HepG2 (cell line): Measurements from ENCODE around the gene RTKN2. TPM values are rescaled to one million over a fixed set of nuclear protein-coding genes. Genes with fewer than 3 reads are reported as not detected.

Experiments
- AGO1 ChIP-seq: fragments of 200-400 bp; formaldehyde crosslinking; IDR thresholded peaks from 2 replicates; pipeline ENCODE4 v1.6.1; 2017; ENCODE audit warnings: mild to moderate bottlenecking, low read depth, low read length, moderate library complexity; ENCODE audit not compliant: poor library complexity, severe bottlenecking
- BCL6 ChIP-seq: IDR thresholded peaks from 2 replicates; pipeline ENCODE4 v1.6.1; 2016; ENCODE audit warnings: missing genetic modification reagents, missing compliant biosample characterization
- CTCF ChIP-seq: sonication (generic); formaldehyde crosslinking; IDR thresholded peaks from 2 replicates; pipeline ENCODE4 v1.5.0; 2020; ENCODE audit warnings: mild to moderate bottlenecking, missing genetic modification reagents, moderate library complexity
- GMEB2 ChIP-seq: IDR thresholded peaks from 2 replicates; pipeline ENCODE4 v1.6.1; 2016; ENCODE audit warnings: missing biosample characterization, missing genetic modification reagents, low read depth
- IRF1 ChIP-seq: sonication (generic); formaldehyde crosslinking; IDR thresholded peaks from 2 replicates; pipeline ENCODE4 v1.4.0; 2020; ENCODE audit warnings: low read depth, mild to moderate bottlenecking, missing genetic modification reagents
- JUND ChIP-seq: sonication (generic); formaldehyde crosslinking; IDR thresholded peaks from 2 replicates; pipeline ENCODE4 v1.8.0; 2022; ENCODE audit warnings: mild to moderate bottlenecking, missing genetic modification reagents
- KAT2B ChIP-seq: fragments of 150-350 bp; IDR thresholded peaks from 2 replicates; pipeline ENCODE4 v1.6.1; 2014; ENCODE audit warnings: low read depth, low read length, borderline replicate concordance
- MXD3 ChIP-seq: IDR thresholded peaks from 2 replicates; pipeline ENCODE4 v1.6.1; 2016; ENCODE audit warnings: mild to moderate bottlenecking, missing biosample characterization, missing genetic modification reagents
- ONECUT2 ChIP-seq: sonication (generic); formaldehyde crosslinking; IDR thresholded peaks from 2 replicates; pipeline ENCODE4 v1.4.0; 2020; ENCODE audit warnings: missing genetic modification reagents
- RAD51 ChIP-seq: fragments of 450-650 bp; IDR thresholded peaks from 2 replicates; pipeline ENCODE4 v1.6.1; 2016; ENCODE audit warnings: borderline replicate concordance
- SETDB1 ChIP-seq: sonication (generic); formaldehyde crosslinking; IDR thresholded peaks from 2 replicates; pipeline ENCODE4 v1.5.1; 2020; ENCODE audit warnings: missing genetic modification reagents, mild to moderate bottlenecking, borderline replicate concordance
- SMARCC2 ChIP-seq: fragments of 450-650 bp; IDR thresholded peaks from 2 replicates; pipeline ENCODE4 v1.6.1; 2017; ENCODE audit warnings: antibody characterized with exemption, mild to moderate bottlenecking
- UBTF ChIP-seq: sonication (generic); formaldehyde crosslinking; IDR thresholded peaks from 2 replicates; pipeline ENCODE4 v1.4.0; 2020; ENCODE audit warnings: mild to moderate bottlenecking, missing genetic modification reagents
- XRCC5 ChIP-seq: fragments of 200-400 bp; formaldehyde crosslinking; optimal IDR thresholded peaks from 2 replicates; pipeline ENCODE3; 2017; ENCODE audit warnings: mild to moderate bottlenecking, low read length
- ZNF335 ChIP-seq: sonication (generic); formaldehyde crosslinking; IDR thresholded peaks from 2 replicates; pipeline ENCODE4 v1.4.0; 2020; ENCODE audit warnings: missing genetic modification reagents
- ZNF44 ChIP-seq: sonication (generic); formaldehyde crosslinking; IDR thresholded peaks from 2 replicates; pipeline ENCODE4 v1.5.1; 2020; ENCODE audit warnings: mild to moderate bottlenecking, missing genetic modification reagents
- ZNF550 ChIP-seq: sonication (generic); formaldehyde crosslinking; IDR thresholded peaks from 2 replicates; pipeline ENCODE4 v1.4.0; 2020; ENCODE audit warnings: mild to moderate bottlenecking, missing genetic modification reagents, borderline replicate concordance
- ZNF558 ChIP-seq: sonication (generic); formaldehyde crosslinking; IDR thresholded peaks from 2 replicates; pipeline ENCODE4 v1.9.0; 2022; ENCODE audit warnings: mild to moderate bottlenecking, missing genetic modification reagents, borderline replicate concordance
- ZNF639 ChIP-seq: conservative IDR thresholded peaks from 2 replicates; pipeline ENCODE4 v1.6.1; 2018; ENCODE audit warnings: missing genetic modification reagents
- ZNF709 ChIP-seq: sonication (generic); formaldehyde crosslinking; IDR thresholded peaks from 2 replicates; pipeline ENCODE4 v1.5.0; 2020; ENCODE audit warnings: mild to moderate bottlenecking, missing genetic modification reagents
- ZNF775 ChIP-seq: sonication (generic); formaldehyde crosslinking; IDR thresholded peaks from 2 replicates; pipeline ENCODE4 v1.4.0; 2020; ENCODE audit warnings: missing genetic modification reagents, mild to moderate bottlenecking, moderate library complexity, borderline replicate concordance
- ZNF878 ChIP-seq: sonication (generic); formaldehyde crosslinking; IDR thresholded peaks from 2 replicates; pipeline ENCODE4 v1.8.1; 2023; ENCODE audit warnings: mild to moderate bottlenecking, missing genetic modification reagents, moderate library complexity
- polyA plus RNA-seq, 8 experiments: library from polyadenylated mRNA; depleted of rRNA in 3 of 8; stranded (reverse) in 7 of 8; unstranded in 1 of 8; fragments of >200 nt; fragmentation: Illumina TruSeq in 4 of 8; extraction: Trizol in 4 of 8; gene quantifications; 2 replicates each; pipeline versions ENCODE4 v1.2.1 to v1.2.3, GENCODE V29; 2011 to 2016; ENCODE audit warnings: low read depth in 4 of 8, missing spikeins in 1 of 8, mixed read lengths in 1 of 8; ENCODE audit not compliant: insufficient read depth in 1 of 8
- total RNA-seq, 5 experiments: library from RNA; depleted of rRNA; stranded (reverse); fragments of >200 nt; fragmentation: Illumina TruSeq; extraction: Trizol; gene quantifications; 2 replicates each; pipeline ENCODE4 v1.2.3, GENCODE V29; 2016; ENCODE audit warnings: low read depth in 1 of 5

The RTKN2 gene
- total and polyA plus RNA-seq, 2 of the 13 experiments (the other 11 are each of a cell fraction or from before 2014, with no cell fraction given): 2.2 to 7.0 TPM

- TF ChIP-seq CTCF (CRISPR knock-in tag): 0 out of 2 replicates have a peak, but pooled peaks have one; percentile 13
- no peak for TF ChIP-seq RAD51
- TF ChIP-seq ZNF878: peak; percentile 81
- TF ChIP-seq GMEB2 (CRISPR knock-in tag): peak; percentile 74; the same call in 1 of the 2 replicates
- no peak for TF ChIP-seq ZNF558
- no peak for TF ChIP-seq ZNF709 (CRISPR knock-in tag)
- TF ChIP-seq IRF1 (CRISPR knock-in tag): no peak
- 0 out of 2 replicates have a peak, but pooled peaks have one; percentile 22 for TF ChIP-seq ZNF639 (CRISPR knock-in tag)
- TF ChIP-seq AGO1: no peak
- TF ChIP-seq ZNF550 (CRISPR knock-in tag): no peak
- TF ChIP-seq BCL6: no peak
- TF ChIP-seq XRCC5: no peak
- no peak for TF ChIP-seq ZNF44
- no peak for TF ChIP-seq ONECUT2 (CRISPR knock-in tag)
- no peak for TF ChIP-seq KAT2B
- TF ChIP-seq SETDB1 (CRISPR knock-in tag): no peak
- TF ChIP-seq JUND (CRISPR knock-in tag): no peak
- TF ChIP-seq MXD3 (CRISPR knock-in tag): no peak
- TF ChIP-seq UBTF (CRISPR knock-in tag): no peak; the same call in none of the 2 replicates
- TF ChIP-seq ZNF775 (CRISPR knock-in tag): no peak
- TF ChIP-seq ZNF335: no peak
- no peak for TF ChIP-seq SMARCC2
Measured at GRCh38 chr10:62268399-62269114, at the start of gene RTKN2 (continued).
